GM12878 (cell line): ENCODE results near the gene DDX52. TPM values are rescaled to one million over a fixed set of nuclear protein-coding genes. Genes with fewer than 3 reads are reported as not detected.

ENCODE experiments used
- ATAC-seq: fragments of 200-7000 bp; cut with Tn5 transposase; 3 replicates; pipeline ENCODE4 v1.9.1; 2020; ENCODE audit warnings: mild to moderate bottlenecking, moderate library complexity
- BruUV-seq: library from RNA; stranded (reverse); fragments of 400-500 nt; replicated peaks from 2 replicates; lab custom pipeline; 2021; lab: Mats Ljungman, UMichigan
- CTCF ChIA-PET: fragments of 300-600 bp; sonication (Branson Sonifier 250); formaldehyde crosslinking; extraction: SDS; loops from one replicate; lab custom pipeline; 2021; ENCODE audit warnings: inconsistent platforms; lab: Yijun Ruan, JAX
- POLR2A ChIA-PET: fragments of 350-600 bp; formaldehyde crosslinking; extraction: SDS; loops from one replicate; lab custom pipeline; 2021; ENCODE audit warnings: inconsistent platforms; lab: Charles Lee
- RAD21 ChIA-PET: fragments of 300-600 bp; sonication (Branson Sonifier 250); formaldehyde crosslinking; loops from one replicate; lab custom pipeline; 2023; ENCODE audit warnings: antibody characterized with exemption; ENCODE audit not compliant: unreplicated experiment; lab: Charles Lee
- SMC1A ChIA-PET: fragments of 300-600 bp; sonication (Branson Sonifier 250); formaldehyde crosslinking; loops from one replicate; lab custom pipeline; 2023; ENCODE audit not compliant: unreplicated experiment, uncharacterized antibody; lab: Charles Lee
- DNase-seq: peaks from one replicate; pipeline ENCODE4 v3.0.0-alpha.2; 2011; ENCODE audit warnings: low read depth, low spot score
- FAIRE-seq: peaks from 3 replicates; lab custom pipeline; 2011; peaks lifted over from hg19 to GRCh38; lab: Jason Lieb, UNC
- H2AFZ ChIP-seq: 2 replicates; pipeline ENCODE4 v1.6.0; 2011; ENCODE audit warnings: low read depth, low read length, control low read depth; ENCODE audit not compliant: control insufficient read depth
- H3K27ac ChIP-seq: 2 replicates; pipeline ENCODE4 v1.5.1; 2011; ENCODE audit warnings: control low read depth; ENCODE audit not compliant: control insufficient read depth, insufficient read depth
- H3K27me3 ChIP-seq, 2 experiments: replicated peaks in 1 of 2; 2 replicates each; pipeline versions ENCODE4 v1.6.0 to v1.6.1; 2011; ENCODE audit warnings: low read length in 1 of 2; ENCODE audit not compliant: control insufficient read depth in 2 of 2, insufficient read depth in 2 of 2
- H3K36me3 ChIP-seq, 2 experiments: 2 replicates each; pipeline ENCODE4 v1.5.1; 2011; ENCODE audit warnings: low read length in 1 of 2; ENCODE audit not compliant: control insufficient read depth in 2 of 2, insufficient read depth in 2 of 2
- H3K4me1 ChIP-seq: 2 replicates; pipeline ENCODE4 v1.6.1; 2011; ENCODE audit warnings: mild to moderate bottlenecking, low read length, moderate library complexity, mixed read lengths; ENCODE audit not compliant: control insufficient read depth, insufficient read depth
- H3K4me2 ChIP-seq: 2 replicates; pipeline ENCODE4 v1.6.0; 2011; ENCODE audit warnings: control low read depth; ENCODE audit not compliant: control insufficient read depth, insufficient read depth
- H3K4me3 ChIP-seq: fragments of 200-600 bp; sonication (generic); 2 replicates; pipeline ENCODE4 v1.5.1; 2016
- H3K79me2 ChIP-seq: 2 replicates; pipeline ENCODE4 v1.6.0; 2011; ENCODE audit warnings: low read length; ENCODE audit not compliant: control insufficient read depth, insufficient read depth
- H3K9ac ChIP-seq: 2 replicates; pipeline ENCODE4 v1.8.0; 2011; ENCODE audit warnings: low read length, control low read depth, mixed read lengths; ENCODE audit not compliant: control insufficient read depth, insufficient read depth
- H3K9me3 ChIP-seq: replicated peaks from 3 replicates; pipeline ENCODE4 v1.5.1; 2011; ENCODE audit warnings: mild to moderate bottlenecking, low read length; ENCODE audit not compliant: control insufficient read depth, insufficient read depth
- H4K20me1 ChIP-seq: 2 replicates; pipeline ENCODE4 v1.6.0; 2011; ENCODE audit not compliant: control insufficient read depth, insufficient read depth
- CBX3 ChIP-seq: fragments of 200-600 bp; sonication (generic); IDR thresholded peaks from 2 replicates; pipeline ENCODE4 v1.6.1; 2016; ENCODE audit warnings: low read depth, borderline replicate concordance
- CHD2 ChIP-seq: IDR thresholded peaks from 2 replicates; pipeline ENCODE4 v1.6.1; 2011; ENCODE audit warnings: low read depth, low read length, improper control_type of control experiment, borderline replicate concordance
- CREM ChIP-seq: IDR thresholded peaks from 2 replicates; pipeline ENCODE4 v1.6.1; 2014; ENCODE audit warnings: antibody characterized with exemption, low read depth
- MEF2A ChIP-seq: IDR thresholded peaks from 2 replicates; pipeline ENCODE4 v1.6.1; 2011; ENCODE audit warnings: low read depth, mild to moderate bottlenecking, low read length, moderate library complexity; ENCODE audit not compliant: insufficient read depth
- NRF1 ChIP-seq: conservative IDR thresholded peaks from 2 replicates; pipeline ENCODE4 v1.6.1; 2011; ENCODE audit warnings: mild to moderate bottlenecking, low read depth, low read length, improper control_type of control experiment
- PAX8 ChIP-seq: fragments of 450-650 bp; IDR thresholded peaks from 2 replicates; pipeline ENCODE4 v1.6.1; 2017; ENCODE audit warnings: mild to moderate bottlenecking, moderate library complexity
- POLR2AphosphoS5 ChIP-seq: IDR thresholded peaks from 2 replicates; pipeline ENCODE4 v1.6.1; 2011; ENCODE audit warnings: mild to moderate bottlenecking, low read length, inconsistent platforms
- SMAD1 ChIP-seq: fragments of 450-650 bp; IDR thresholded peaks from 2 replicates; pipeline ENCODE4 v1.6.1; 2018; ENCODE audit warnings: mild to moderate bottlenecking, low read depth; ENCODE audit not compliant: partially characterized antibody
- SMC3 ChIP-seq: IDR thresholded peaks from 2 replicates; pipeline ENCODE4 v1.6.1; 2011; ENCODE audit warnings: low read length, improper control_type of control experiment, borderline replicate concordance
- SREBF2 ChIP-seq: IDR thresholded peaks from 2 replicates; pipeline ENCODE4 v1.6.1; 2012; ENCODE audit warnings: mild to moderate bottlenecking, low read length
- TARDBP ChIP-seq: IDR thresholded peaks from 2 replicates; pipeline ENCODE4 v1.6.1; 2016; ENCODE audit warnings: borderline replicate concordance
- WGBS: methylation state at CpG from one replicate; pipeline ENCODE4 v1.1.6; 2016; ENCODE audit warnings: low lambda C conversion rate; ENCODE audit not compliant: insufficient replicate concordance, insufficient coverage; ENCODE audit errors: missing lambda C conversion rate; 5-methylcytosine and 5-hydroxymethylcytosine counted together
- in situ Hi-C: fragments of 300-500 bp; cut with MboI; formaldehyde crosslinking; loops from 9 replicates; pipeline ENCODE4 v1.14.3; 2018; ENCODE audit warnings: mixed read lengths
- intact Hi-C: fragments of 100-400 bp; cut with micrococcal nuclease; formaldehyde crosslinking; loops from one replicate; pipeline ENCODE4 v1.14.2; 2022; ENCODE audit not compliant: unreplicated experiment
- polyA plus RNA-seq, 11 experiments: library from polyadenylated mRNA; depleted of rRNA in 4 of 11; unstranded in 6 of 11; stranded (reverse) in 5 of 11; fragments of >200 nt; fragmentation: Nextera tagmentation in 4 of 11; fragmentation: Illumina TruSeq in 1 of 11; extraction: Ambion mirVana in 4 of 11; extraction: Trizol in 1 of 11; gene quantifications; 1 replicate in 1 of 11; 2 replicates in 10 of 11; pipeline versions ENCODE4 v1.2.1 to v1.2.3, GENCODE V29; 2011 to 2016; ENCODE audit warnings: inconsistent platforms in 2 of 11, missing spikeins in 2 of 11, low read depth in 1 of 11
- total RNA-seq, 4 experiments: library from RNA; depleted of rRNA in 3 of 4; stranded (reverse); fragments of >200 nt in 3 of 4; fragmentation: Illumina TruSeq in 1 of 4; extraction: Trizol in 1 of 4; gene quantifications; 2 replicates each; pipeline versions ENCODE4 v1.2.1 to v1.2.3, GENCODE V29; 2013 to 2021
- TF ChIP-seq, protein P1 (sequence below): IDR thresholded peaks from 2 replicates; pipeline ENCODE4 v1.6.1; 2011; ENCODE audit warnings: low read depth, mild to moderate bottlenecking, low read length, moderate library complexity, borderline replicate concordance; ENCODE audit errors: extremely low read depth
- TF ChIP-seq, protein P2 (sequence below): fragments of 450-650 bp; IDR thresholded peaks from 2 replicates; pipeline ENCODE4 v1.6.1; 2017; ENCODE audit warnings: mild to moderate bottlenecking
- TF ChIP-seq, protein P3 (sequence below): IDR thresholded peaks from 2 replicates; pipeline ENCODE4 v1.6.1; 2011; ENCODE audit warnings: borderline replicate concordance, low read depth, mild to moderate bottlenecking, moderate library complexity, mixed read lengths, low read length; ENCODE audit not compliant: insufficient read depth; ENCODE audit errors: extremely low read length

DDX52 gene
- total and polyA plus RNA-seq, 10 of the 15 experiments (the other 5 are each of a cell fraction or from before 2014, with no cell fraction given): 14.8 to 49.7 (median 26.3) TPM

DNA sequence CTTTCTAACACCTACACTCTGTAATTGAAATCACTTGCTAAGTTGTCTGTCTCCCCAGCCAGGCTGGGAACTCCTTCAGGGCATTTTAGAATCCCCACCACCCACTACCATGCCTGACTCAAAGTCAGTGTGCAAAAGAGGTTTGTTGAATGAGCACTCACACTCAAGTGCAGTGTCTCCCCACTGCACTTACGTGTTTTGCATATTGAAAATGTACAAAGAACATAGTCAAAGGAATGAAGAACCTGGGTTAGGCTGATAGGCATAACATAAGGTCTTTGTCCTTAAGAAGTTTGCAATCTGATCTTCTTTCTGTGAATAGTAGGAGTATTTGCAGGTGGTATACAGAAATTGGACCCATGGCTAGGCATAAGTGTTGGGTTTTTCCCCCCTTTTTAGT is 33.8 kb upstream of the DDX52 start:
- intact Hi-C loops: no loop called here
- H3K27ac ChIP-seq: no peak overlapping the region
- TF ChIP-seq CBX3: no peak
- TF ChIP-seq SMC3: no peak
- TF ChIP-seq TARDBP: no peak
- no peak for TF ChIP-seq POLR2AphosphoS5
- H3K4me3 ChIP-seq: no peak overlapping the region
- DNase-seq (no peak), ATAC-seq (no peak), FAIRE-seq (no peak)
- H3K27me3 ChIP-seq: no peaks in the 10 kb centered on the region; a peak in 1 of 4 replicates
- BruUV-seq: no TSS peak
- no peaks in the 10 kb centered on the region for H3K36me3 ChIP-seq
- ChIA-PET RAD21 (no interaction called here), SMC1A (interaction anchor here (1.2 kb wide), 1 partner anchor 116 kb away, joined by 3 read pairs; no protein-coding TSS in a partner anchor), CTCF (no interaction called here), POLR2A (no interaction called here)
- no peak overlapping the region for H2AFZ ChIP-seq
- H3K9me3 ChIP-seq: no peaks in the 10 kb centered on the region; the same call in 2 of the 3 replicates
- no peaks in the 10 kb centered on the region for H4K20me1 ChIP-seq
- no peak overlapping the region for H3K9ac ChIP-seq
- WGBS: 0% methylated on average over 1 of the region's 1 CpG
- H3K4me2 ChIP-seq: no peak overlapping the region
- in situ Hi-C loops: no loop called here
- no peaks in the 10 kb centered on the region for H3K79me2 ChIP-seq
- H3K4me1 ChIP-seq: no peaks in the 10 kb centered on the region

DNA sequence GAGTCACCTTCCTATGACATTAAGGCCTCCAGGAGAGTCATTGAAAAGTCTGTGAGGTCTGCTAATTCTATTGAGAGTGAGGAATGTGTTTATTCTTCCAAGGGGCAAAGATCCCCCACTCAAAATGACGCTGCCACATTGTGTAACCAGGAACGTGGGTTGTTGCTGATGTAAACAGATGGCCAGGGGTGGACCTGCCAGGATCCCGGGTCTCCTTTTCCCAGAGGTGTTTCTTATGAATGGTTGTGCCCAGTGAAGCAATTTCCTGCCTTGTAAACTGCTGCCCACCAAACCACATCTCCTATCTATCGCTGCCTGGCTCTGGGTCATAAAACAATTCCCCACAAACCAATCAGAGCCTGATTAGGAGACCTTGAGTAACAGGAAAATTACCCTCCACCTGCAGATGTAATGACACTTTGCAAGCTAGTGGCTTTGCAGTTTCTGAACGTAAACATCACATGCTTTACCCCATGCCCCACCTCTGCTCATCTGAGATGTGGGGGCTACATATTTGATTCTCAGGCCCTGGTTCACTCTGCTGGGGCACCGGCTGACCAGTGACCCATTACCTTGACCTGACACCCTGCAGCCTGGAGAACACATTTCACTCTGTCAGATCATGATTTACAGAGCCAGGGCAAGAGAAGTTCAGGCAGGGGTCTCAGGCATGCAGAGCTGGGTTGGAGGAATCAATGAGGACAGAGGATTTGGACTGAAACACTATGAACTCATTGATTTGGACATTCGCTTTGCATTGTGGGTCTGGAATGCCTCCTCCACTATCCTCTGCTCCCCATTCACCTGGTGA is 33.1 kb upstream of the DDX52 start:
- no TSS peak for BruUV-seq
- intact Hi-C loops: no loop called here
- no peaks in the 10 kb centered on the region; the same call in 2 of the 3 replicates for H3K9me3 ChIP-seq
- WGBS: 13% methylated on average over 7 of the region's 7 CpGs
- no peak overlapping the region for H3K27ac ChIP-seq
- ChIA-PET SMC1A (interaction anchor here (1.2 kb wide), 1 partner anchor 116 kb away, joined by 3 read pairs; no protein-coding TSS in a partner anchor), CTCF (no interaction called here), POLR2A (no interaction called here), RAD21 (no interaction called here)
- FAIRE-seq (no peak), DNase-seq (no peak), ATAC-seq (no peak; the same call in 2 of the 3 replicates)
- no peak overlapping the region for H3K9ac ChIP-seq
- H3K79me2 ChIP-seq: no peaks in the 10 kb centered on the region
- in situ Hi-C loops: no loop called here
- no peaks in the 10 kb centered on the region for H4K20me1 ChIP-seq
- no peak overlapping the region for H3K4me3 ChIP-seq
- no peak overlapping the region for H3K4me2 ChIP-seq
- no peaks in the 10 kb centered on the region; a peak in 1 of 4 replicates for H3K27me3 ChIP-seq
- no peaks in the 10 kb centered on the region for H3K36me3 ChIP-seq
- no peaks in the 10 kb centered on the region for H3K4me1 ChIP-seq
- no peak overlapping the region for H2AFZ ChIP-seq
- TF ChIP-seq SMAD1 (no peak), SREBF2 (no peak), PAX8 (no peak), CHD2 (no peak), NRF1 (no peak), MEF2A (no peak), CREM (no peak)
- TF ChIP-seq, protein P1, sequence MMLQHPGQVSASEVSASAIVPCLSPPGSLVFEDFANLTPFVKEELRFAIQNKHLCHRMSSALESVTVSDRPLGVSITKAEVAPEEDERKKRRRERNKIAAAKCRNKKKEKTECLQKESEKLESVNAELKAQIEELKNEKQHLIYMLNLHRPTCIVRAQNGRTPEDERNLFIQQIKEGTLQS: no peak
- TF ChIP-seq, protein P2, sequence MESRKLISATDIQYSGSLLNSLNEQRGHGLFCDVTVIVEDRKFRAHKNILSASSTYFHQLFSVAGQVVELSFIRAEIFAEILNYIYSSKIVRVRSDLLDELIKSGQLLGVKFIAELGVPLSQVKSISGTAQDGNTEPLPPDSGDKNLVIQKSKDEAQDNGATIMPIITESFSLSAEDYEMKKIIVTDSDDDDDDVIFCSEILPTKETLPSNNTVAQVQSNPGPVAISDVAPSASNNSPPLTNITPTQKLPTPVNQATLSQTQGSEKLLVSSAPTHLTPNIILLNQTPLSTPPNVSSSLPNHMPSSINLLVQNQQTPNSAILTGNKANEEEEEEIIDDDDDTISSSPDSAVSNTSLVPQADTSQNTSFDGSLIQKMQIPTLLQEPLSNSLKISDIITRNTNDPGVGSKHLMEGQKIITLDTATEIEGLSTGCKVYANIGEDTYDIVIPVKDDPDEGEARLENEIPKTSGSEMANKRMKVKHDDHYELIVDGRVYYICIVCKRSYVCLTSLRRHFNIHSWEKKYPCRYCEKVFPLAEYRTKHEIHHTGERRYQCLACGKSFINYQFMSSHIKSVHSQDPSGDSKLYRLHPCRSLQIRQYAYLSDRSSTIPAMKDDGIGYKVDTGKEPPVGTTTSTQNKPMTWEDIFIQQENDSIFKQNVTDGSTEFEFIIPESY: no peak
- TF ChIP-seq, protein P3, sequence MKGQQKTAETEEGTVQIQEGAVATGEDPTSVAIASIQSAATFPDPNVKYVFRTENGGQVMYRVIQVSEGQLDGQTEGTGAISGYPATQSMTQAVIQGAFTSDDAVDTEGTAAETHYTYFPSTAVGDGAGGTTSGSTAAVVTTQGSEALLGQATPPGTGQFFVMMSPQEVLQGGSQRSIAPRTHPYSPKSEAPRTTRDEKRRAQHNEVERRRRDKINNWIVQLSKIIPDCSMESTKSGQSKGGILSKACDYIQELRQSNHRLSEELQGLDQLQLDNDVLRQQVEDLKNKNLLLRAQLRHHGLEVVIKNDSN: no peak
